ENCODE measurements around the gene CACNA2D3. TPM values are rescaled to one million over a fixed set of nuclear protein-coding genes. Genes with fewer than 3 reads are reported as not detected.

Gene CACNA2D3
- polyA plus RNA-seq, 1 donor from 2014 or later: 26.2 TPM

DNA sequence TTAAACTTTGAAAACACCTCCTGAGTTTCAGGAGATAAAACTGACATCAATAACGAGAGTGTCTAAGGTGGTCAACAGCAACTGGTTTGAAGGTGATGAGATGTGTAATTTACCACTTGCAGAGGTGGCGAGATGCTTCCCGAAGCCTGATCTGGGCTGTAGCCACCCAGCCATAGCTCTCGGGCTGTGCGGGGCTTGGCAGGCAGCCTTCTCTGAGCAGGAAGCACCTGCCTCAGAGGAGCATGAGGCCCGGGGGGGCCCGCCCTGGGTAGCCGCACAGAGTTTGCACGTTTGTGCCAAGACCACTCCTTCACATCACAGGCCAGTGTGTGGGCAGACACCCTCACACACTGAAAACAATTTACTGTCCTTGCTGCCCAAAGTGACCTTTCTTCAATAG is 220.3 kb downstream of the CACNA2D3 start (continued):
- no peak for TF ChIP-seq EP300 (conservative IDR thresholded peaks at IDR 0.05; ENCODE audit: poor library complexity, severe bottlenecking)

GRCh38 chr3:54343495-54343894 is 221.1 kb downstream of the CACNA2D3 start:
- H3K9ac ChIP-seq (ENCODE audit: low read length): no peak overlapping the region
- no peak overlapping the region for H3K4me2 ChIP-seq (ENCODE audit: low read length)
- H3K27ac ChIP-seq (ENCODE audit: low read length): no peak overlapping the region
- no peaks in the 10 kb centered on the region for H4K20me1 ChIP-seq (ENCODE audit: insufficient read depth)
- no peaks in the 10 kb centered on the region for H3K27me3 ChIP-seq (ENCODE audit: insufficient read depth, low read depth, low read length)
- H3F3A ChIP-seq (ENCODE audit: insufficient read depth, low read length, poor library complexity, severe bottlenecking): no peaks in the 10 kb centered on the region
- H3K4me3 ChIP-seq (ENCODE audit: low read length): no peak overlapping the region
- H2AFZ ChIP-seq (ENCODE audit: low read depth, low read length): no peak overlapping the region
- H3K79me2 ChIP-seq (replicated peaks; ENCODE audit: insufficient read depth, low read length): no peaks in the 10 kb centered on the region
- H3K9me3 ChIP-seq (ENCODE audit: low read length): no peaks in the 10 kb centered on the region
- H3K36me3 ChIP-seq (ENCODE audit: insufficient read depth, low read length): no peaks in the 10 kb centered on the region
- TF ChIP-seq SMC3 (conservative IDR thresholded peaks at IDR 0.05; ENCODE audit: poor library complexity): no peak
- TF ChIP-seq TAF1 (IDR thresholded peaks at IDR 0.05; ENCODE audit: low read depth): no peak
- TF ChIP-seq EZH2 (IDR thresholded peaks at IDR 0.05; ENCODE audit: borderline replicate concordance, insufficient read depth, low read length, poor library complexity, severe bottlenecking): no peak
- no peak for TF ChIP-seq CTCF (IDR thresholded peaks at IDR 0.05; ENCODE audit: poor library complexity, severe bottlenecking)
- no peak for TF ChIP-seq MXI1 (conservative IDR thresholded peaks at IDR 0.05; ENCODE audit: poor library complexity, severe bottlenecking)
- no peak for TF ChIP-seq EP300 (conservative IDR thresholded peaks at IDR 0.05; ENCODE audit: poor library complexity, severe bottlenecking)
- no peak for TF ChIP-seq RAD21 (conservative IDR thresholded peaks at IDR 0.05)
- TF ChIP-seq, protein P1, sequence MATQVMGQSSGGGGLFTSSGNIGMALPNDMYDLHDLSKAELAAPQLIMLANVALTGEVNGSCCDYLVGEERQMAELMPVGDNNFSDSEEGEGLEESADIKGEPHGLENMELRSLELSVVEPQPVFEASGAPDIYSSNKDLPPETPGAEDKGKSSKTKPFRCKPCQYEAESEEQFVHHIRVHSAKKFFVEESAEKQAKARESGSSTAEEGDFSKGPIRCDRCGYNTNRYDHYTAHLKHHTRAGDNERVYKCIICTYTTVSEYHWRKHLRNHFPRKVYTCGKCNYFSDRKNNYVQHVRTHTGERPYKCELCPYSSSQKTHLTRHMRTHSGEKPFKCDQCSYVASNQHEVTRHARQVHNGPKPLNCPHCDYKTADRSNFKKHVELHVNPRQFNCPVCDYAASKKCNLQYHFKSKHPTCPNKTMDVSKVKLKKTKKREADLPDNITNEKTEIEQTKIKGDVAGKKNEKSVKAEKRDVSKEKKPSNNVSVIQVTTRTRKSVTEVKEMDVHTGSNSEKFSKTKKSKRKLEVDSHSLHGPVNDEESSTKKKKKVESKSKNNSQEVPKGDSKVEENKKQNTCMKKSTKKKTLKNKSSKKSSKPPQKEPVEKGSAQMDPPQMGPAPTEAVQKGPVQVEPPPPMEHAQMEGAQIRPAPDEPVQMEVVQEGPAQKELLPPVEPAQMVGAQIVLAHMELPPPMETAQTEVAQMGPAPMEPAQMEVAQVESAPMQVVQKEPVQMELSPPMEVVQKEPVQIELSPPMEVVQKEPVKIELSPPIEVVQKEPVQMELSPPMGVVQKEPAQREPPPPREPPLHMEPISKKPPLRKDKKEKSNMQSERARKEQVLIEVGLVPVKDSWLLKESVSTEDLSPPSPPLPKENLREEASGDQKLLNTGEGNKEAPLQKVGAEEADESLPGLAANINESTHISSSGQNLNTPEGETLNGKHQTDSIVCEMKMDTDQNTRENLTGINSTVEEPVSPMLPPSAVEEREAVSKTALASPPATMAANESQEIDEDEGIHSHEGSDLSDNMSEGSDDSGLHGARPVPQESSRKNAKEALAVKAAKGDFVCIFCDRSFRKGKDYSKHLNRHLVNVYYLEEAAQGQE (IDR thresholded peaks at IDR 0.05; ENCODE audit: borderline replicate concordance): no peak
- TF ChIP-seq POLR2AphosphoS5 (IDR thresholded peaks at IDR 0.05): no peak
- no peaks in the 10 kb centered on the region for H3K9me2 ChIP-seq (ENCODE audit: insufficient read depth, low read length)

GRCh38 chr3:54344601-54345231 is 222.4 kb downstream of the CACNA2D3 start:
- Histone ChIP-seq H3K4me2 (ENCODE audit: low read length) (no peak overlapping the region), H3K9ac (ENCODE audit: low read length) (no peak overlapping the region), H3F3A (ENCODE audit: insufficient read depth, low read length, poor library complexity, severe bottlenecking) (no peaks in the 10 kb centered on the region), H3K4me3 (ENCODE audit: low read length) (no peak overlapping the region), H3K9me3 (ENCODE audit: low read length) (no peaks in the 10 kb centered on the region), H2AFZ (ENCODE audit: low read depth, low read length) (no peak overlapping the region), H3K9me2 (ENCODE audit: insufficient read depth, low read length) (no peaks in the 10 kb centered on the region), H3K27me3 (ENCODE audit: insufficient read depth, low read depth, low read length) (no peaks in the 10 kb centered on the region), H3K79me2 (replicated peaks; ENCODE audit: insufficient read depth, low read length) (no peaks in the 10 kb centered on the region), H3K36me3 (ENCODE audit: insufficient read depth, low read length) (no peaks in the 10 kb centered on the region), H3K27ac (ENCODE audit: low read length) (no peak overlapping the region), H4K20me1 (ENCODE audit: insufficient read depth) (no peaks in the 10 kb centered on the region)
- no peak for TF ChIP-seq EP300 (conservative IDR thresholded peaks at IDR 0.05; ENCODE audit: poor library complexity, severe bottlenecking)
- TF ChIP-seq, protein P1 (IDR thresholded peaks at IDR 0.05; ENCODE audit: borderline replicate concordance): no peak
- no peak for TF ChIP-seq CTCF (IDR thresholded peaks at IDR 0.05; ENCODE audit: poor library complexity, severe bottlenecking)
- TF ChIP-seq SMC3 (conservative IDR thresholded peaks at IDR 0.05; ENCODE audit: poor library complexity): no peak
- TF ChIP-seq RAD21 (conservative IDR thresholded peaks at IDR 0.05): no peak
- no peak for TF ChIP-seq TAF1 (IDR thresholded peaks at IDR 0.05; ENCODE audit: low read depth)
- TF ChIP-seq MXI1 (conservative IDR thresholded peaks at IDR 0.05; ENCODE audit: poor library complexity, severe bottlenecking): no peak
- TF ChIP-seq EZH2 (IDR thresholded peaks at IDR 0.05; ENCODE audit: borderline replicate concordance, insufficient read depth, low read length, poor library complexity, severe bottlenecking): no peak
- no peak for TF ChIP-seq POLR2AphosphoS5 (IDR thresholded peaks at IDR 0.05)

Data from neural cell (in vitro differentiated cells).